Measurements from ENCODE around the gene RAB3IP. TPM values are rescaled to one million over a fixed set of nuclear protein-coding genes. Genes with fewer than 3 reads are reported as not detected.

Gene RAB3IP
- total RNA-seq, 1 donor from 2014 or later: 14.1 TPM

GRCh38 chr12:69834576-69834975, 95.9 kb downstream of the RAB3IP start:
- no peaks in the 10 kb centered on the region for H3K4me1 Mint-ChIP-seq (ENCODE audit: unreplicated experiment)
- H3K27me3 Mint-ChIP-seq (ENCODE audit: unreplicated experiment): no peaks in the 10 kb centered on the region
- no peak overlapping the region for H3K27ac Mint-ChIP-seq (ENCODE audit: unreplicated experiment)
- H3K4me3 Mint-ChIP-seq (ENCODE audit: unreplicated experiment): no peak overlapping the region
- TF ChIP-seq CTCF (IDR thresholded peaks at IDR 0.05; ENCODE audit: unreplicated experiment): no peak
- DNase-seq (ENCODE audit: low spot score): no peak
- H3K36me3 Mint-ChIP-seq (ENCODE audit: low read depth, unreplicated experiment): no peaks in the 10 kb centered on the region
- H3K9me3 Mint-ChIP-seq (ENCODE audit: unreplicated experiment): no peaks in the 10 kb centered on the region

GRCh38 chr12:69835081-69835480, 96.4 kb downstream of the RAB3IP start:
- no peaks in the 10 kb centered on the region for H3K36me3 Mint-ChIP-seq (ENCODE audit: low read depth, unreplicated experiment)
- no peak overlapping the region for H3K27ac Mint-ChIP-seq (ENCODE audit: unreplicated experiment)
- H3K4me3 Mint-ChIP-seq (ENCODE audit: unreplicated experiment): no peak overlapping the region
- H3K9me3 Mint-ChIP-seq (ENCODE audit: unreplicated experiment): no peaks in the 10 kb centered on the region
- H3K27me3 Mint-ChIP-seq (ENCODE audit: unreplicated experiment): no peaks in the 10 kb centered on the region
- no peaks in the 10 kb centered on the region for H3K4me1 Mint-ChIP-seq (ENCODE audit: unreplicated experiment)
- TF ChIP-seq CTCF (IDR thresholded peaks at IDR 0.05; ENCODE audit: unreplicated experiment): no peak
- no peak for DNase-seq (ENCODE audit: low spot score)

- no peaks in the 10 kb centered on the region for H3K27me3 Mint-ChIP-seq (ENCODE audit: unreplicated experiment)
- no peak overlapping the region for H3K4me3 Mint-ChIP-seq (ENCODE audit: unreplicated experiment)
- no peaks in the 10 kb centered on the region for H3K4me1 Mint-ChIP-seq (ENCODE audit: unreplicated experiment)
- no peaks in the 10 kb centered on the region for H3K36me3 Mint-ChIP-seq (ENCODE audit: low read depth, unreplicated experiment)
- no peak for TF ChIP-seq CTCF (IDR thresholded peaks at IDR 0.05; ENCODE audit: unreplicated experiment)
- no peak overlapping the region for H3K27ac Mint-ChIP-seq (ENCODE audit: unreplicated experiment)
- H3K9me3 Mint-ChIP-seq (ENCODE audit: unreplicated experiment): no peaks in the 10 kb centered on the region
- no peak for DNase-seq (ENCODE audit: low spot score)
Observed at GRCh38 chr12:69836015-69836414, 97.4 kb downstream of the RAB3IP start.

GRCh38 chr12:69837191-69837590, 98.5 kb downstream of the RAB3IP start:
- H3K36me3 Mint-ChIP-seq (ENCODE audit: low read depth, unreplicated experiment): no peaks in the 10 kb centered on the region
- no peak overlapping the region for H3K27ac Mint-ChIP-seq (ENCODE audit: unreplicated experiment)
- no peak for TF ChIP-seq CTCF (IDR thresholded peaks at IDR 0.05; ENCODE audit: unreplicated experiment)
- no peak for DNase-seq (ENCODE audit: low spot score)
- H3K27me3 Mint-ChIP-seq (ENCODE audit: unreplicated experiment): no peaks in the 10 kb centered on the region
- no peaks in the 10 kb centered on the region for H3K4me1 Mint-ChIP-seq (ENCODE audit: unreplicated experiment)
- H3K9me3 Mint-ChIP-seq (ENCODE audit: unreplicated experiment): no peaks in the 10 kb centered on the region
- no peak overlapping the region for H3K4me3 Mint-ChIP-seq (ENCODE audit: unreplicated experiment)

GRCh38 chr12:69837657-69838415, 99.2 kb downstream of the RAB3IP start:
- H3K4me3 Mint-ChIP-seq (ENCODE audit: unreplicated experiment): no peak overlapping the region
- DNase-seq (ENCODE audit: low spot score): no peak
- H3K27ac Mint-ChIP-seq (ENCODE audit: unreplicated experiment): no peak overlapping the region
- TF ChIP-seq CTCF (IDR thresholded peaks at IDR 0.05; ENCODE audit: unreplicated experiment): no peak
- H3K4me1 Mint-ChIP-seq (ENCODE audit: unreplicated experiment): no peaks in the 10 kb centered on the region
- no peaks in the 10 kb centered on the region for H3K9me3 Mint-ChIP-seq (ENCODE audit: unreplicated experiment)
- H3K36me3 Mint-ChIP-seq (ENCODE audit: low read depth, unreplicated experiment): no peaks in the 10 kb centered on the region
- H3K27me3 Mint-ChIP-seq (ENCODE audit: unreplicated experiment): no peaks in the 10 kb centered on the region

All from endothelial cell (in vitro differentiated cells).